Mesenchymal stem cell (in vitro differentiated cells and primary cell): ENCODE measurements around the gene TXNDC5.

Experiments used
- DNase-seq: peaks from one replicate; pipeline ENCODE4 v3.0.0-alpha.2; 2013
- H2AFZ ChIP-seq: one replicate; pipeline ENCODE4 v1.6.1; 2013; ENCODE audit warnings: low read depth, mild to moderate bottlenecking, control low read depth, inconsistent platforms, low read length, moderate library complexity
- H2AK5ac ChIP-seq: 2 replicates; pipeline ENCODE4 v1.6.1; 2013; ENCODE audit warnings: low read length, moderate library complexity, mild to moderate bottlenecking, inconsistent platforms; ENCODE audit not compliant: severe bottlenecking
- H2BK120ac ChIP-seq: one replicate; pipeline ENCODE4 v1.6.1; 2013; ENCODE audit warnings: low read depth, mild to moderate bottlenecking, inconsistent platforms, low read length, moderate library complexity
- H2BK12ac ChIP-seq, 2 experiments: one replicate each; pipeline ENCODE4 v1.6.1; 2013; ENCODE audit warnings: inconsistent platforms in 2 of 2, low read length in 2 of 2, mild to moderate bottlenecking in 2 of 2, moderate library complexity in 2 of 2, control low read depth in 1 of 2
- H2BK15ac ChIP-seq: one replicate; pipeline ENCODE4 v1.6.1; 2013; ENCODE audit warnings: mild to moderate bottlenecking, low read depth, inconsistent platforms; ENCODE audit not compliant: poor library complexity, severe bottlenecking
- H2BK5ac ChIP-seq: 2 replicates; pipeline ENCODE4 v1.6.1; 2013; ENCODE audit warnings: low read depth, mild to moderate bottlenecking, low read length, control low read depth, inconsistent platforms; ENCODE audit not compliant: poor library complexity, severe bottlenecking
- H3K14ac ChIP-seq, 2 experiments: one replicate each; pipeline ENCODE4 v1.6.1; 2013; ENCODE audit warnings: inconsistent platforms in 2 of 2, low read length in 2 of 2, control low read depth in 1 of 2, mild to moderate bottlenecking in 1 of 2, moderate library complexity in 1 of 2
- H3K18ac ChIP-seq, 2 experiments: one replicate each; pipeline ENCODE4 v1.6.1; 2013; ENCODE audit warnings: inconsistent platforms in 2 of 2, low read length in 2 of 2, control low read depth in 1 of 2, low read depth in 1 of 2, mild to moderate bottlenecking in 1 of 2
- H3K23ac ChIP-seq, 2 experiments: one replicate each; pipeline ENCODE4 v1.6.1; 2013; ENCODE audit warnings: inconsistent platforms in 2 of 2, low read length in 2 of 2, mild to moderate bottlenecking in 2 of 2, moderate library complexity in 2 of 2, control low read depth in 1 of 2
- H3K27ac ChIP-seq: 2 replicates; pipeline ENCODE4 v1.5.1; 2013; ENCODE audit warnings: mild to moderate bottlenecking, moderate library complexity, low read length, control low read depth, inconsistent platforms; ENCODE audit not compliant: poor library complexity, severe bottlenecking
- H3K27me3 ChIP-seq, 2 experiments: 2 replicates each; pipeline versions ENCODE4 v1.6.1 to v1.7.0; 2013; ENCODE audit warnings: low read length in 2 of 2, mild to moderate bottlenecking in 2 of 2, moderate library complexity in 2 of 2, control low read depth in 1 of 2, inconsistent platforms in 1 of 2; ENCODE audit not compliant: control insufficient read depth in 1 of 2, insufficient read depth in 1 of 2
- H3K36me3 ChIP-seq, 2 experiments: 2 replicates each; pipeline versions ENCODE4 v1.6.1 to v1.7.0; 2013; ENCODE audit warnings: low read length in 2 of 2, control low read depth in 1 of 2, inconsistent platforms in 1 of 2, low read depth in 1 of 2, mild to moderate bottlenecking in 1 of 2; ENCODE audit not compliant: insufficient read depth in 2 of 2, control insufficient read depth in 1 of 2
- H3K4ac ChIP-seq, 2 experiments: one replicate each; pipeline ENCODE4 v1.6.1; 2013; ENCODE audit warnings: inconsistent platforms in 2 of 2, low read length in 2 of 2, mild to moderate bottlenecking in 2 of 2, moderate library complexity in 2 of 2, control low read depth in 1 of 2, low read depth in 1 of 2
- H3K4me1 ChIP-seq: 2 replicates; pipeline ENCODE4 v1.6.1; 2013; ENCODE audit warnings: low read depth, low read length, control low read depth; ENCODE audit not compliant: control insufficient read depth, insufficient read depth
- H3K4me2 ChIP-seq: 2 replicates; pipeline ENCODE4 v1.6.1; 2013; ENCODE audit warnings: low read length, mild to moderate bottlenecking, inconsistent platforms; ENCODE audit not compliant: poor library complexity, severe bottlenecking
- H3K4me3 ChIP-seq, 2 experiments: 2 replicates each; pipeline versions ENCODE4 v1.5.1 to v1.7.0; 2013; ENCODE audit warnings: low read length in 2 of 2, mild to moderate bottlenecking in 2 of 2, control low read depth in 1 of 2, low read depth in 1 of 2; ENCODE audit not compliant: insufficient read depth in 1 of 2
- H3K79me1 ChIP-seq: replicated peaks from 2 replicates; pipeline ENCODE4 v1.6.1; 2013; ENCODE audit warnings: mild to moderate bottlenecking, control low read depth, low read length, inconsistent platforms; ENCODE audit not compliant: poor library complexity, severe bottlenecking
- H3K9ac ChIP-seq: 2 replicates; pipeline ENCODE4 v1.7.0; 2013; ENCODE audit warnings: mild to moderate bottlenecking, low read length, moderate library complexity
- H3K9me3 ChIP-seq: 2 replicates; pipeline ENCODE4 v1.7.0; 2013; ENCODE audit warnings: mild to moderate bottlenecking, low read length; ENCODE audit not compliant: control insufficient read depth
- H4K8ac ChIP-seq: one replicate; pipeline ENCODE4 v1.6.1; 2013; ENCODE audit warnings: inconsistent platforms, mild to moderate bottlenecking, low read length, moderate library complexity
- H4K91ac ChIP-seq: one replicate; pipeline ENCODE4 v1.6.1; 2013; ENCODE audit warnings: mild to moderate bottlenecking, low read length, inconsistent platforms
- WGBS: methylation state at CpG from one replicate; pipeline ENCODE4 v1.1.7; 2013; ENCODE audit warnings: mixed read lengths; 5-methylcytosine and 5-hydroxymethylcytosine counted together

TXNDC5 gene

GRCh38 chr6:7882505-7883257, 27.9 kb downstream of the TXNDC5 start:
- no peak overlapping the region for H3K4ac ChIP-seq
- H3K27ac ChIP-seq, result peak overlapping the region; percentile 79
- no peak overlapping the region for H3K9ac ChIP-seq
- H2BK5ac ChIP-seq, result no peak overlapping the region
- no peak for DNase-seq
- no peak overlapping the region for H2BK120ac ChIP-seq
- H2BK12ac ChIP-seq, result no peak overlapping the region
- no peaks in the 10 kb centered on the region for H3K27me3 ChIP-seq
- H3K4me1 ChIP-seq, result peaks cover 16% of the 10 kb centered on the region
- no peak overlapping the region for H4K8ac ChIP-seq
- WGBS, result 98% methylated on average over 18 of the region's 19 CpGs
- no peak overlapping the region for H3K18ac ChIP-seq
- H3K14ac ChIP-seq, result no peak overlapping the region
- H3K23ac ChIP-seq, result no peak overlapping the region
- H3K79me1 ChIP-seq, result peaks cover 11% of the 10 kb centered on the region
- no peak overlapping the region for H2AFZ ChIP-seq
- H3K36me3 ChIP-seq, result peaks cover 55 to 94% of the 10 kb centered on the region in 2 experiments
- H2AK5ac ChIP-seq, result peak overlapping the region; percentile 72
- no peak overlapping the region for H3K4me2 ChIP-seq
- no peak overlapping the region for H2BK15ac ChIP-seq
- H4K91ac ChIP-seq, result no peak overlapping the region
- H3K9me3 ChIP-seq, result no peaks in the 10 kb centered on the region
- no peak overlapping the region for H3K4me3 ChIP-seq

GRCh38 chr6:7881765-7882500, 28.7 kb downstream of the TXNDC5 start:
- H3K4ac ChIP-seq, result no peak overlapping the region
- DNase-seq, result no peak
- peaks cover 7% of the 10 kb centered on the region for H3K79me1 ChIP-seq
- no peak overlapping the region for H3K4me2 ChIP-seq
- no peak overlapping the region for H3K18ac ChIP-seq
- no peak overlapping the region for H2BK5ac ChIP-seq
- H2BK120ac ChIP-seq, result no peak overlapping the region
- H3K4me1 ChIP-seq, result peaks cover 16% of the 10 kb centered on the region
- H2AK5ac ChIP-seq, result peak overlapping the region; percentile 72
- H3K27me3 ChIP-seq, result no peaks in the 10 kb centered on the region
- H3K23ac ChIP-seq, result no peak overlapping the region
- no peak overlapping the region for H3K14ac ChIP-seq
- WGBS, result 92% methylated on average over 8 of the region's 8 CpGs
- H2BK12ac ChIP-seq, result no peak overlapping the region
- no peak overlapping the region for H4K91ac ChIP-seq
- peak overlapping the region; percentile 79 for H3K27ac ChIP-seq
- H2AFZ ChIP-seq, result no peak overlapping the region
- H4K8ac ChIP-seq, result no peak overlapping the region
- no peak overlapping the region for H2BK15ac ChIP-seq
- no peak overlapping the region for H3K9ac ChIP-seq
- H3K9me3 ChIP-seq, result no peaks in the 10 kb centered on the region
- peaks cover 47 to 87% of the 10 kb centered on the region in 2 experiments for H3K36me3 ChIP-seq
- no peak overlapping the region for H3K4me3 ChIP-seq

- Histone ChIP-seq H3K9me3 (no peaks in the 10 kb centered on the region), H3K4me3 (no peak overlapping the region), H4K91ac (no peak overlapping the region), H3K4me2 (no peak overlapping the region), H3K4ac (no peak overlapping the region), H3K27ac (no peak overlapping the region), H3K4me1 (peaks cover 16% of the 10 kb centered on the region), H2BK12ac (no peak overlapping the region), H2AK5ac (peak overlapping the region; percentile 15), H4K8ac (no peak overlapping the region), H3K18ac (no peak overlapping the region), H2BK5ac (no peak overlapping the region), H2BK15ac (no peak overlapping the region), H3K79me1 (peaks cover 2% of the 10 kb centered on the region), H3K9ac (no peak overlapping the region), H3K27me3 (no peaks in the 10 kb centered on the region), H3K14ac (no peak overlapping the region), H2AFZ (no peak overlapping the region), H2BK120ac (no peak overlapping the region), H3K36me3 (peaks cover 40 to 74% of the 10 kb centered on the region in 2 experiments), H3K23ac (no peak overlapping the region)
- no peak for DNase-seq
- 96% methylated on average over 7 of the region's 9 CpGs for WGBS
Observed at GRCh38 chr6:7880718-7881107, 29.9 kb downstream of the TXNDC5 start.

GRCh38 chr6:7879980-7880717, 30.4 kb downstream of the TXNDC5 start:
- H3K9ac ChIP-seq, result no peak overlapping the region
- peaks cover 37 to 69% of the 10 kb centered on the region in 2 experiments for H3K36me3 ChIP-seq

More at GRCh38 chr6:7879980-7880717, 30.4 kb downstream of the TXNDC5 start:
- Histone ChIP-seq H2BK120ac (no peak overlapping the region), H3K79me1 (peaks cover 2% of the 10 kb centered on the region), H4K91ac (no peak overlapping the region), H4K8ac (no peak overlapping the region), H2AFZ (no peak overlapping the region), H3K14ac (no peak overlapping the region), H2BK12ac (no peak overlapping the region), H2BK15ac (no peak overlapping the region), H3K18ac (no peak overlapping the region), H2AK5ac (no peak overlapping the region), H3K4me3 (no peak overlapping the region), H3K4me2 (no peak overlapping the region), H3K4ac (no peak overlapping the region), H3K23ac (no peak overlapping the region), H3K27ac (no peak overlapping the region), H3K9me3 (no peaks in the 10 kb centered on the region), H3K4me1 (peaks cover 16% of the 10 kb centered on the region), H3K27me3 (no peaks in the 10 kb centered on the region), H2BK5ac (no peak overlapping the region)
- WGBS, result 97% methylated on average over 11 of the region's 13 CpGs
- no peak for DNase-seq
